B cell (primary cell): ENCODE measurements around the gene TMPRSS9.

ENCODE experiments used
- EZH2 ChIP-seq: IDR thresholded peaks from 2 replicates; pipeline ENCODE4 v1.6.1; 2012; ENCODE audit warnings: borderline replicate concordance, low read depth, mild to moderate bottlenecking, moderate library complexity, low read length; ENCODE audit not compliant: insufficient read depth, poor library complexity, severe bottlenecking
- TF ChIP-seq, protein P1 (sequence below): fragments of 200-600 bp; IDR thresholded peaks from one replicate; pipeline ENCODE4 v1.8.0; 2022; ENCODE audit warnings: antibody characterized with exemption, mild to moderate bottlenecking

- TF ChIP-seq, protein P1, sequence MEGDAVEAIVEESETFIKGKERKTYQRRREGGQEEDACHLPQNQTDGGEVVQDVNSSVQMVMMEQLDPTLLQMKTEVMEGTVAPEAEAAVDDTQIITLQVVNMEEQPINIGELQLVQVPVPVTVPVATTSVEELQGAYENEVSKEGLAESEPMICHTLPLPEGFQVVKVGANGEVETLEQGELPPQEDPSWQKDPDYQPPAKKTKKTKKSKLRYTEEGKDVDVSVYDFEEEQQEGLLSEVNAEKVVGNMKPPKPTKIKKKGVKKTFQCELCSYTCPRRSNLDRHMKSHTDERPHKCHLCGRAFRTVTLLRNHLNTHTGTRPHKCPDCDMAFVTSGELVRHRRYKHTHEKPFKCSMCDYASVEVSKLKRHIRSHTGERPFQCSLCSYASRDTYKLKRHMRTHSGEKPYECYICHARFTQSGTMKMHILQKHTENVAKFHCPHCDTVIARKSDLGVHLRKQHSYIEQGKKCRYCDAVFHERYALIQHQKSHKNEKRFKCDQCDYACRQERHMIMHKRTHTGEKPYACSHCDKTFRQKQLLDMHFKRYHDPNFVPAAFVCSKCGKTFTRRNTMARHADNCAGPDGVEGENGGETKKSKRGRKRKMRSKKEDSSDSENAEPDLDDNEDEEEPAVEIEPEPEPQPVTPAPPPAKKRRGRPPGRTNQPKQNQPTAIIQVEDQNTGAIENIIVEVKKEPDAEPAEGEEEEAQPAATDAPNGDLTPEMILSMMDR, result no peak
- no peak for TF ChIP-seq EZH2
Observed at GRCh38 chr19:2455851-2456570, 95.9 kb downstream of the TMPRSS9 start.
